Panc1 (cell line): ENCODE results near the gene LIPC. TPM values are rescaled to one million over a fixed set of nuclear protein-coding genes. Genes with fewer than 3 reads are reported as not detected.
A peak's percentile ranks its signal among the peaks of the same experiment; 100 is the strongest.

Source experiments
- ATAC-seq: fragments of 200-7000 bp; cut with Tn5 transposase; 2 replicates; pipeline ENCODE4 v1.9.1; 2020; ENCODE audit warnings: mild to moderate bottlenecking, moderate library complexity
- BruUV-seq: library from RNA; stranded (reverse); fragments of 400-500 nt; replicated peaks from 2 replicates; lab custom pipeline; 2021; lab: Mats Ljungman, UMichigan
- CTCF ChIA-PET: fragments of 300-600 bp; sonication (Branson Sonifier 250); formaldehyde crosslinking; loops from one replicate; lab custom pipeline; 2022; ENCODE audit warnings: antibody characterized with exemption; lab: Charles Lee
- POLR2A ChIA-PET: fragments of 300-600 bp; sonication (Branson Sonifier 250); formaldehyde crosslinking; loops from one replicate; lab custom pipeline; 2022; ENCODE audit warnings: antibody characterized with exemption; lab: Charles Lee
- DNase-seq: peaks from one replicate; pipeline ENCODE4 v3.0.0-alpha.2; 2010; ENCODE audit warnings: low read depth, low spot score
- H3K27ac ChIP-seq: 2 replicates; pipeline ENCODE4 v1.5.1; 2011; ENCODE audit warnings: mild to moderate bottlenecking, low read length, inconsistent platforms
- H3K27me3 ChIP-seq: fragments of 200-500 bp; sonication (Bioruptor generic); 2 replicates; pipeline ENCODE4 v1.6.0; 2014; ENCODE audit warnings: low read length, inconsistent platforms; ENCODE audit not compliant: control insufficient read depth, insufficient read depth
- H3K36me3 ChIP-seq: fragments of 200-500 bp; sonication (Bioruptor generic); 2 replicates; pipeline ENCODE4 v1.5.1; 2014; ENCODE audit warnings: inconsistent platforms, mild to moderate bottlenecking, low read length, moderate library complexity; ENCODE audit not compliant: control insufficient read depth, insufficient read depth
- H3K4me1 ChIP-seq: 2 replicates; pipeline ENCODE4 v1.5.1; 2011; ENCODE audit warnings: inconsistent platforms, mild to moderate bottlenecking, low read length, moderate library complexity; ENCODE audit not compliant: control insufficient read depth, insufficient read depth
- H3K4me3 ChIP-seq, 2 experiments: 2 replicates each; pipeline ENCODE4 v1.5.1; 2011 to 2012; ENCODE audit warnings: low read depth in 2 of 2, low read length in 2 of 2, mild to moderate bottlenecking in 2 of 2, inconsistent platforms in 1 of 2, moderate library complexity in 1 of 2
- H3K9me3 ChIP-seq: fragments of 200-500 bp; sonication (Bioruptor generic); 2 replicates; pipeline ENCODE4 v1.5.1; 2014; ENCODE audit warnings: low read depth, mild to moderate bottlenecking, inconsistent platforms, low read length, moderate library complexity; ENCODE audit not compliant: control insufficient read depth, insufficient read depth
- POLR2AphosphoS5 ChIP-seq: IDR thresholded peaks from 2 replicates; pipeline ENCODE4 v1.6.1; 2012; ENCODE audit warnings: mild to moderate bottlenecking, low read depth, low read length, moderate library complexity
- SIN3A ChIP-seq: IDR thresholded peaks from 2 replicates; pipeline ENCODE4 v1.6.1; 2012; ENCODE audit warnings: low read depth, mild to moderate bottlenecking, low read length, moderate library complexity, borderline replicate concordance; ENCODE audit not compliant: insufficient read depth
- TCF7L2 ChIP-seq: IDR thresholded peaks from 2 replicates; pipeline ENCODE4 v1.6.1; 2011; ENCODE audit warnings: mild to moderate bottlenecking, low read depth, low read length, inconsistent platforms
- in situ Hi-C: cut with HindIII; loops from 2 replicates; pipeline ENCODE4 v1.10.0; 2016; ENCODE audit warnings: low sequenced_read_pairs, low pct_unique_long_range_greater_than_20kb
- intact Hi-C: fragments of 100-400 bp; cut with micrococcal nuclease; formaldehyde crosslinking; loops from one replicate; pipeline ENCODE4 v1.10.0; 2022; ENCODE audit not compliant: unreplicated experiment
- total RNA-seq: library from RNA; stranded (reverse); gene quantifications from one replicate; pipeline ENCODE4 v1.2.1, GENCODE V29; 2021; ENCODE audit not compliant: unreplicated experiment
- TF ChIP-seq, protein P1 (sequence below): fragments of 450-650 bp; IDR thresholded peaks from 2 replicates; pipeline ENCODE4 v1.5.1; 2017; ENCODE audit warnings: mild to moderate bottlenecking
- TF ChIP-seq, protein P2 (sequence below), 2 experiments: IDR thresholded peaks; 2 replicates each; pipeline ENCODE4 v1.6.1; 2011 to 2012; ENCODE audit warnings: low read depth in 2 of 2, control low read depth in 1 of 2, low read length in 1 of 2, mild to moderate bottlenecking in 1 of 2, moderate library complexity in 1 of 2; ENCODE audit not compliant: insufficient read depth in 1 of 2

LIPC gene
- total RNA-seq, 1 experiment from 2014 or later, result not detected

DNA sequence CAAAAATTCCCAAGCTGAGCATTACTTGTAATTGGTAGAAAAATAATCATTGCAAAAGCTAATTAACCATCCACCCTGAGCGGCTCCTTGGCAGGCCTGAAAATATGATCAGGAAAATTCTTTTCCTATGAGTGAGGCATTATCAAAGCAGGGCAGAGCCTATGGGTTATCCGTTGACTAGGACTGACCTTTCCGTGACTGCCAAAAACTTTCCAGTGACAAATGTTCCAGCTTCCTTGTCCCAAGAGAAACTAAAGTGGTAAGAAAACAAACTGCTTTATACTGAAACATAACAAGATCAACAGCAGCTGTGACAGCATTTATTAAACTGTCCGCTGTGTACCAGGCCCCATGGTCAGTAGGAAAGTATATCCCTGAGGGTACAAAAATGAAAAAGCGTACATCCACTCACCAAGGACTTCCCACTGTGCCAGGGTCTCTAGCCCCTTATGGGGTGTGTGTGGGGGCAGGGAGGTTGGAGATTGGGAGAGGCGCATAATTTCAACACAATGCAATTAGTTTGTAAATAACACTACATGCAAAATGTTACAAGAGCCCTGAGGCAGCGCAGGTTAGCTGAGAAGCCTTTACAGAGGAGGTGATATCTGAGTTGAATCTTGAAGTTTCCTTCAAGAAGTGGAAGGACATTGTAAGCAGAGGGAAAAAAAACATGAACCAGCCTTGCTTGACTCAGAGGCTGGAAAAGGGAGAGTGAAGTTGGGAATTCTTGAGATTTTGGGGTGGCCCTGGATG, 8.5 kb downstream of the LIPC start:
- H3K36me3 ChIP-seq, result no peaks in the 10 kb centered on the region
- no peak for DNase-seq
- CTCF ChIA-PET, result interaction anchor here (0.6 kb wide), 1 partner anchor 319 kb away, joined by 3 read pairs; no protein-coding TSS in a partner anchor
- H3K9me3 ChIP-seq, result no peaks in the 10 kb centered on the region
- no peak overlapping the region for H3K4me3 ChIP-seq
- H3K27me3 ChIP-seq, result no peaks in the 10 kb centered on the region
- ATAC-seq, result peak; percentile 71
- peaks cover 22% of the 10 kb centered on the region for H3K4me1 ChIP-seq
- no peak for TF ChIP-seq TCF7L2
- no peak for TF ChIP-seq POLR2AphosphoS5
- TF ChIP-seq, protein P1, sequence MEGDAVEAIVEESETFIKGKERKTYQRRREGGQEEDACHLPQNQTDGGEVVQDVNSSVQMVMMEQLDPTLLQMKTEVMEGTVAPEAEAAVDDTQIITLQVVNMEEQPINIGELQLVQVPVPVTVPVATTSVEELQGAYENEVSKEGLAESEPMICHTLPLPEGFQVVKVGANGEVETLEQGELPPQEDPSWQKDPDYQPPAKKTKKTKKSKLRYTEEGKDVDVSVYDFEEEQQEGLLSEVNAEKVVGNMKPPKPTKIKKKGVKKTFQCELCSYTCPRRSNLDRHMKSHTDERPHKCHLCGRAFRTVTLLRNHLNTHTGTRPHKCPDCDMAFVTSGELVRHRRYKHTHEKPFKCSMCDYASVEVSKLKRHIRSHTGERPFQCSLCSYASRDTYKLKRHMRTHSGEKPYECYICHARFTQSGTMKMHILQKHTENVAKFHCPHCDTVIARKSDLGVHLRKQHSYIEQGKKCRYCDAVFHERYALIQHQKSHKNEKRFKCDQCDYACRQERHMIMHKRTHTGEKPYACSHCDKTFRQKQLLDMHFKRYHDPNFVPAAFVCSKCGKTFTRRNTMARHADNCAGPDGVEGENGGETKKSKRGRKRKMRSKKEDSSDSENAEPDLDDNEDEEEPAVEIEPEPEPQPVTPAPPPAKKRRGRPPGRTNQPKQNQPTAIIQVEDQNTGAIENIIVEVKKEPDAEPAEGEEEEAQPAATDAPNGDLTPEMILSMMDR, result no peak
- TF ChIP-seq, protein P2, sequence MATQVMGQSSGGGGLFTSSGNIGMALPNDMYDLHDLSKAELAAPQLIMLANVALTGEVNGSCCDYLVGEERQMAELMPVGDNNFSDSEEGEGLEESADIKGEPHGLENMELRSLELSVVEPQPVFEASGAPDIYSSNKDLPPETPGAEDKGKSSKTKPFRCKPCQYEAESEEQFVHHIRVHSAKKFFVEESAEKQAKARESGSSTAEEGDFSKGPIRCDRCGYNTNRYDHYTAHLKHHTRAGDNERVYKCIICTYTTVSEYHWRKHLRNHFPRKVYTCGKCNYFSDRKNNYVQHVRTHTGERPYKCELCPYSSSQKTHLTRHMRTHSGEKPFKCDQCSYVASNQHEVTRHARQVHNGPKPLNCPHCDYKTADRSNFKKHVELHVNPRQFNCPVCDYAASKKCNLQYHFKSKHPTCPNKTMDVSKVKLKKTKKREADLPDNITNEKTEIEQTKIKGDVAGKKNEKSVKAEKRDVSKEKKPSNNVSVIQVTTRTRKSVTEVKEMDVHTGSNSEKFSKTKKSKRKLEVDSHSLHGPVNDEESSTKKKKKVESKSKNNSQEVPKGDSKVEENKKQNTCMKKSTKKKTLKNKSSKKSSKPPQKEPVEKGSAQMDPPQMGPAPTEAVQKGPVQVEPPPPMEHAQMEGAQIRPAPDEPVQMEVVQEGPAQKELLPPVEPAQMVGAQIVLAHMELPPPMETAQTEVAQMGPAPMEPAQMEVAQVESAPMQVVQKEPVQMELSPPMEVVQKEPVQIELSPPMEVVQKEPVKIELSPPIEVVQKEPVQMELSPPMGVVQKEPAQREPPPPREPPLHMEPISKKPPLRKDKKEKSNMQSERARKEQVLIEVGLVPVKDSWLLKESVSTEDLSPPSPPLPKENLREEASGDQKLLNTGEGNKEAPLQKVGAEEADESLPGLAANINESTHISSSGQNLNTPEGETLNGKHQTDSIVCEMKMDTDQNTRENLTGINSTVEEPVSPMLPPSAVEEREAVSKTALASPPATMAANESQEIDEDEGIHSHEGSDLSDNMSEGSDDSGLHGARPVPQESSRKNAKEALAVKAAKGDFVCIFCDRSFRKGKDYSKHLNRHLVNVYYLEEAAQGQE (IDR thresholded peaks at IDR 0.05; ENCODE audit: insufficient read depth in 1 of 2, low read depth in 2 of 2, low read length in 1 of 2), result no peak
- no peak for TF ChIP-seq SIN3A
- POLR2A ChIA-PET, result interaction anchor here (0.6 kb wide), 1 partner anchor 132 kb away, joined by 5 read pairs; no protein-coding TSS in a partner anchor
- in situ Hi-C loops, result no loop called here
- peak overlapping the region; percentile 48 for H3K27ac ChIP-seq
- intact Hi-C loops, result no loop called here
- BruUV-seq, result no TSS peak

DNA sequence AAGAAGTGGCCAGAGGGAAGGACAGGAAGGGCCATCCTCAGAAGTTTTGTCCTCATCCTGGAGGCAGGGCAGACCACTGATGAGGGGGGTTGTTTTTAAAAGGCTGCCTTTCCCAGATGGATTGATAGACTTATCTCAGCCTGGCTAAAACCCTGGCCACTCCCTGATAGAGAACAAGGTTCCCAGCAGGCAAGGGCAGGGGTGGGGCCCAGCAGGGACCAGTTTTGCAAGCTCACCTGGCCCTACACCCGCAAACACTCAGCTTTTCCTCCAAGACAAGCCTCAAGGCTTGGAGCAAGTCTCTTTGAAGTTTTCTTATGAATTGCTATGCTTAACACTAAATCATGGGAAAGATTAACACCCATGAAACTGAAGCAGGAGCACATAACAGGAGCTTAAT, 9.1 kb downstream of the LIPC start:
- Histone ChIP-seq H3K27ac (peak overlapping the region; percentile 48; the same call in 1 of the 2 replicates), H3K36me3 (no peaks in the 10 kb centered on the region), H3K4me3 (no peak overlapping the region), H3K9me3 (no peaks in the 10 kb centered on the region), H3K4me1 (peaks cover 22% of the 10 kb centered on the region), H3K27me3 (no peaks in the 10 kb centered on the region)
- DNase-seq (no peak), ATAC-seq (no peak)
- POLR2A ChIA-PET, result interaction anchor here (0.5 to 0.6 kb wide), 2 partner anchors 133 to 309 kb away, joined by 4 to 5 read pairs; no protein-coding TSS in a partner anchor
- in situ Hi-C loops (no loop called here), intact Hi-C loops (no loop called here)
- no peak for TF ChIP-seq POLR2AphosphoS5
- 0 out of 2 replicates have a peak, but pooled peaks have one; percentile 24 for TF ChIP-seq TCF7L2
- TF ChIP-seq SIN3A, result no peak
- no TSS peak for BruUV-seq
- CTCF ChIA-PET, result no interaction called here
